Right renal cortex interstitium (tissue), 3 donors: Measurements from ENCODE around the gene SLC9A4. TPM values are rescaled to one million over a fixed set of nuclear protein-coding genes. Genes with fewer than 3 reads are reported as not detected.

ENCODE experiments used
- DNase-seq, 3 donors: peaks; one replicate each; pipeline ENCODE4 v3.0.0-alpha.2; 2013; ENCODE audit warnings: low read depth in 3 of 3, low spot score in 2 of 3
- polyA plus RNA-seq, 3 donors: library from polyadenylated mRNA; unstranded; fragments of 120-200 nt; gene quantifications; one replicate each; pipeline ENCODE4 v1.2.1, GENCODE V29; 2013; ENCODE audit not compliant: insufficient read length in 3 of 3

Gene SLC9A4
- polyA plus RNA-seq, 3 donors, result 6.1 to 8.5 (median 8.1) TPM

DNA sequence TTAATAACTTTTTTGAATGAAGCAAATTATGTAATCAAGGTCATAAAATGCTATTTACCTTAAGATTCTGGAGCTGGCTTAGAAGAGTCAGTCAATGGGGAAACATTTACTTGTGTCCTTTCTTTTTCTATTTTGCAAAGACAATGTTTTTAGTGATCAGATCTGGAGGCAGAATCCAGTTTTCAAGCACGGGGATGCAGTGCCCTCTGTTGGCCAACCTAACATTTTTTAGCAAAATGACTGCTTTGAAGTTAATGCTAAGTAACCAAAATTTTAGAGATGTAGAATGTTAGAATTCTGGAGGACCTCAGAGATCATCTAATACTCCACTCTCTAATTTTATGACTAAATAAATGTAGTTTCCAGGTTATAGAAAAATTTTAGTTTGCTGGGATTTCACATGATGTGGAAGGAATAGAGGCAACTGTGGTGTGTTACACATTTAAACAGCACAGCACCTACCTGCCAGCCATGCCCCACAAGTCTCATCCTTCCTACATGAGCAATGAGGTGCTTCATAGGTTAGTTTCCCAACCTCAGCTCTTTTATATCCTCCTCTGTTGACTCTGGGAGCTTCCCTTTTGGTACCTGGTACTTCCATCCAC, 23.6 kb upstream of the SLC9A4 start:
- no peak for DNase-seq

DNA sequence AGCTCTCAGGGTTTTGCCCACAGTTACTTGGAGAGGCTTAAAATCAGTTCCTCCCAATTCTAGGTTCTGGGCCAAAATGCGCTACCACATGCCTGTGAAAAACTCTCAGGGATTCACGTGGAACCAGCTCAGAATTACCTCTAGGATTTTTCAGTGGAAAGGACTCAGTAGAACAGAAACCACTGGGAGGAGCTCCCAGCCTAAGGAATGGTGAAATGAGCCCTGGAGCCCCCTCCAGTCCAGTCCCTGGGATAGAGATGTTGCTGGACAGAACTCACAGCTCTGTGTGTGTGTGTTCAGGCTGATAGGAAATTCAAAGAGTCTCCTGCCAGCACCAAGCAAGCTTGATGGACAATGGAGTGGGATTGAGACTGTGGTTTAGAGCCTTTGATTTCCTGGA, 21.1 kb upstream of the SLC9A4 start:
- DNase-seq, result no peak

DNA sequence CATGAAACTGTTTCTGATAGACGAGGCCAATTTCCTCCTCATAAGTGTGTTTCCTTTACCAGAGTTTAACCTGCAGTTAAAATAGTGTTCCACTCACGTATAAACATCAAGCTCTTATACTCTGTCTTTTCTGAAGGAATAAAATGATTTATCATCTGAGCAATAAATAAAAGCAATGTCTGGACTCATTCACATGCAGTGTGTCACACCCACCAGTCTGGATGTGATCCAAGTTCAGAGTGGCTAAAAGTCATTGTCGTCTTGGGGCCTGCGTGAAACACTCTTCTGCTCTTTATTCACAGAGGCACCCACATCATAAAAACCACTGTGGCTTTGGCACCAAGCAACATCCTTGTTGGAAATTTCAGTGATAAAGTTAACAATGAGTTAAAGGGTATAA, 19.5 kb upstream of the SLC9A4 start:
- DNase-seq, result no peak

DNA sequence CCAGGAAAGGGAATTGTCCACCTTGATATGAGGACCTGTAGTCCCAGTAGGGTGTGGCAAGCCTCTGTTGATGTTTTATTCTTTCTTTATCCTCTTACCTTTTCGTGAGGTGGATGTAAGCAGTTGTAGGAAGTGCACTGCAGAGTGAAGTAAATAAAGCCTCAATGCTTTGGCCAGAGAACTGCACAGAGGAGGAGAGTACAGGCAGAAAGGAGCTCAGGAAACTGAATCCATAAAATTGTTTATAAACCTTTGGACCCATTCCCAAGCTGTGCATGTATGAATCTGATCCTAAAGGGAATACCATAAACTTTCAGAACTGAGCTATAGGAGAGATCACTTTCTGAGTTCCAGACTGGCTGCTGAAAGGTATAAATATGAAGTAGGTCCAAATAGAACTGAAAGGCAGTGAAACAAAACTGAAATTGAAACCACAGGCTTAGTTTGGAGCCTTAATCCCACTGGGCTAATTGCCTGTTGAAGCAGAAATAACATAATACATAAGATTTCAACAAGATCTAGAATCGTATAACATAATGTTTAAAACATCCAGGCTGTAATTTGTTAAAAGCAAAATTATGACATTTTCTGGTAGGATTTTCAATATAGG, 17.9 kb upstream of the SLC9A4 start:
- no peak for DNase-seq

DNA sequence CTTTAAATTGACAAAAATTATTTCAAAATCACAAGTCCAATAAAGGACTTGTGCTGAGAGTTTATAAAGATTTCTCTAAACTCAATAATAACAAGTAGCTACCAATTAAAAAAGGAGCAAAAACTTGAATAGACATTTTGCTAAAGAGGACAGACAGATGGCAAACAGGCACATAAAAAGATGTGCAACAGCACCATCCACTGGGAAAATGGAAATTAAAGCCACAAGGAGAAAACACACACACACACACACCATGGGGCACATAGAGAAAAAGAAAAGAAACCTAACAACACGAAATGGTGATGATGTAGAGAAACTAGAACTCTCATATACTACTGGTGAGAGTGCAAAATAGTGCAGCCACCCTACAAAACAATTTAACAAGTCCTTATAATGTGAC, 12.6 kb upstream of the SLC9A4 start:
- no peak for DNase-seq

DNA sequence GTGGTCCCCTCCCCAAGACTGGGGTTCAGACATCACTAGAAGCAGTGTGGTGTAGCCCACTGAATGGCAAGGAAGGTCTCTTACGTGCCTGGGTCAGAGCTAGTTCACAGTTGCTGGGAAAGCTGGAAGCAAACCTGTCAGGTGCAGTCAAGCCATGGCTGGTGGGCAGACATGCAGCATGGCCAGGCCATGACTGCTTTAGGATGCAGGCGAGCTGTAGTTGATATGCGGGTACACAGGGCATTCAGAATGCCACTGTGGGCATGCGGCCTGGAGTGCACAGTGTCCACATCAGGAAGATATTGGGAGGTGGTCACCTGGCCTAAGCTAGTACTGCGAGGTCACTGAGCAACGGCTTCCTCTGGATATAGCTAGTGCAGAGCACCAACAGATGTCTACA, 11.8 kb upstream of the SLC9A4 start:
- no peak for DNase-seq

DNA sequence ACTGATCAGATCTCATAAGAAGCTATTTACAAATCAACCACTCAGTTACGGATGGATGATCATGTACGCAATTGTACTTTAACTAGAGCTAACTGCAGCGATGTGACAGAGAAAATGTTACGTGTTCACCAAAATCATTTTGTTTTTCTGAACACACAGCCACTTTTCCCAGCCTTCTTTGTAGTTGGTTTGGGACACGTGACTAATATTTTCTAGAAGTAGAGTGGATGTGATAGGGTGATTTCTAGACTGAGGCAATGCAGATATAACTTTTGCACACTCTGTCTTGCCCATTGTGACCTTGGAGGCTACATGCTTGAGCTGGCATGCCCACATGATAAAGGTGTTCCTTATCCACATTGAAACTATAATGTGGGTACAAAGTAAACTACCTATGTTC, 9.9 kb upstream of the SLC9A4 start:
- no peak for DNase-seq

DNA sequence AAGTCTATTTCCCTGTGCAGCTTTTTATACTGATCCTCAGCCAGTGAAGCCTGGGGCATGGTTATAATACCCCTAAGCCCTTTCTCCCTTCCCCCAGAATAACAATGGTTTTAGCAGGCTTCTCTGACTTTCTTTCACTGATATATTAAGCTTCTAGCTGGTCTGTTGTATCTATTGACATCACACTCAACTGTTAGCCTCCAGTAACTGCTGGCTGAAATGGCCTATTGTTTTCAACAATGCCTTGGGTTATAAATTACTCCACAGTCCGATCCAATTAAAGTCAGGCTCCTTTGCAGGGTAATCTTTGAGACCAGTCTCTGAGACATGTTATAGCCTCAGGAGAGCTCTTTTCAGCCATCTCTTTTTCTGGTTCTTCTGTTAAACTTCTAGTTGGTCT, 2.9 kb upstream of the SLC9A4 start:
- DNase-seq, result no peak

DNA sequence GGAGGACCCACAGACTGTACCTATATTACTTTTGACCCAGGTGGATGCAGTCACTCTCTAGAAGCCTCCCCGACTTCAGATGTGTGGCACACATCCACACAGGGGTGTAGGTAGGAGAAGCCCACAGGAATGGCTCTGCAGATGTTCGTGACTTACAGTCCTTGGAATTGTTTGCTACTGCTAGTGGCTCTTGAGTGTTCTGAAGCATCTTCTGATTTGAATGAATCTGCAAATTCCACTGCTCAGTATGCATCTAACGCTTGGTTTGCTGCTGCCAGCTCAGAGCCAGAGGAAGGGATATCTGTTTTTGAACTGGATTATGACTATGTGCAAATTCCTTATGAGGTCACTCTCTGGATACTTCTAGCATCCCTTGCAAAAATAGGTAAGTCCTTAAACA, 605 bp downstream of the SLC9A4 start:
- no peak for DNase-seq

DNA sequence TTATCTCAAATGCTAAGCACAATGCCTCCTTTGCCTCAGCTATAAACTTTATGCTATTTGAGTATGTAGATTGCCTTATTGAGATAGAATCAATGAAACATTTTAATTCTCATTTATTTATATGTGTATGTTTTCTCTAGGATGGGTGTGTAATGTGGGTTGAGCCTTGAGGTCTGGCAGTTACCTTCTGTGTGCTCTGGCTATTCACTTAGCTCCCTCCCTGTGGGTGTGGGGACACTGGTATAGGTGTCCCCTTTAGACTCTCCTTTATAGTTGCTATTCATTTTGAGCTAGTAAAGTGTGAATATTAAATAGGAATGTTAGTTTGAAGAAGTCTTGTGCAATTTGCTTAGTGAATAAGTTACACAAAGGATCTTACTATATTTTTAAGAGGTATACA, 1.8 kb downstream of the SLC9A4 start:
- DNase-seq, result no peak

DNA sequence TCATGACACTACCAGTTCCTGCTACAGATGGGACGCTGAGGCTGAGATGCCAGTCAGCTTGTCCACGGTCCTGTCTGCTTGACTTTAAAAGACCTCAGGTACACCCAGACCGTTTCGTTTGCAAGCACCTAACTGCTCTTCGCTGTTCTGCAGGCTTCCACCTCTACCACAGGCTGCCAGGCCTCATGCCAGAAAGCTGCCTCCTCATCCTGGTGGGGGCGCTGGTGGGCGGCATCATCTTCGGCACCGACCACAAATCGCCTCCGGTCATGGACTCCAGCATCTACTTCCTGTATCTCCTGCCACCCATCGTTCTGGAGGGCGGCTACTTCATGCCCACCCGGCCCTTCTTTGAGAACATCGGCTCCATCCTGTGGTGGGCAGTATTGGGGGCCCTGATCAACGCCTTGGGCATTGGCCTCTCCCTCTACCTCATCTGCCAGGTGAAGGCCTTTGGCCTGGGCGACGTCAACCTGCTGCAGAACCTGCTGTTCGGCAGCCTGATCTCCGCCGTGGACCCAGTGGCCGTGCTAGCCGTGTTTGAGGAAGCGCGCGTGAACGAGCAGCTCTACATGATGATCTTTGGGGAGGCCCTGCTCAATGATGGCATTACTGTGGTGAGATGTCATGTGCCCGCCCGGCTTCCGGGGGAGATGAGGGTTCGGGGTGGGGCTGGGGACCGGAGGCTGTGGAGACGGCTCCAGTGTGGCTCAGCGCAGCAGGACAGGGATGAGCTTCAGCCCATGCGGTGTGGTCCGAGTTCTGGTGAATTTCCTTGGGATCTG, 5.9 kb downstream of the SLC9A4 start:
- no peak for DNase-seq

DNA sequence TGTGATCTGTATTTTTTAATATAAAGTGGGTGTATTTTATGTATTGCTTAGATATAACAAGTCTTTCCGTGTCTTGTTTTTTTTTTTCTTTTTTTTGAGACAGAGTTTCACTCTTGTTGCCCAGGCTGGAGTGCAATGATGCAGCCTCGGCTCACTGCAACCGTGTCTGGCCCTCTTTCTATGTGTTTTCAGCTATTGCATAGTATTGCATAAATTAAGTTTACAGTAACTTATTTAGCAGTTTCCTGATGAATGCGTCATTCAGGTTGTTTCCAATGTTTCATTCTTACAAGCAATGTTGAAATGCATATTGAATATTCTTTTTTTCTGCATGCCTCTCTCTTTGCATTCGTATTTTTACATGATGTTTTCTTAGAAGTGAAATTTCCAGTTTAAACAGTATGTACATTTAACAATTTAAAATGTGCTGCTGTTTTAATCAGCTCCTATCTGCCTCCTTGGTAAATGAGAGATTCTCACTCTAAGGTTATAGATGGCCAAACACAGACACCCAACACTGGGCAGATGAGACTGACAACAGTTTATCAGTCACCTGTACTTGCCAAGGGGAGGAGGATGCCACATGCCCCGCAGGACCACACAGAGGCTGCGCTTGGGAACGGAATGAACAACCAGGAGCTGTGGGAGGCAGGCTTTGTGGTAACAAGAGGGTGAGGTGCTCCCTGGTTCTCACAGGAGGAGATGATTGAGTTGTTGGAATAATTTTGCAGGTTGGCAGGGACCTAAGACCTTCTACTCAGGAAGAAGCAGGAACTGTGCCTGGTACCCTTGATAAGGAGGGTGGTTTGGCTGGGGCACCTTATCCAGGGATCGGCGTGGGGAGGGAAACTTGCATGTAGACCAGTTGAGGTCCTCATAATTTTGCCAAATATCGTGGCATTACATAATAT, 7.5 kb downstream of the SLC9A4 start:
- no peak for DNase-seq

DNA sequence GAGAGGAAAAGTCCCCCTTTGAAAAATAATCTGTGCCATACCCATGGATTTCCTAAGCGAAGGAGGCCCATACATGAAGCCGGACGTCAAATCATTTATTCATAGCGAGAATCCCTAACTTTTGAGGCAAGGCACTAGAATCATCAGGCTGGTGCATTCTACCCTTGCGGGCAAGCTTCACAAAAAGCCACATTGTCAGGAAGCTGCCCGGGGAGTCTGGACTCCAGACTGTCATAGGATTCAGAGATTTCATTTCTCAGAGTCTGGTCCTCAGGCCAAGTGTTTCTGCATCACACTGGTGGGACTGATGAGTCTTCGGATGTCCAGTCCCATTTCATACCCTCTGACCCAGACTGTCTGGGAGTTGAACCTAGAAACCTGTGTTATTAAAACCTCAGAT, 8.9 kb downstream of the SLC9A4 start:
- DNase-seq, result no peak

DNA sequence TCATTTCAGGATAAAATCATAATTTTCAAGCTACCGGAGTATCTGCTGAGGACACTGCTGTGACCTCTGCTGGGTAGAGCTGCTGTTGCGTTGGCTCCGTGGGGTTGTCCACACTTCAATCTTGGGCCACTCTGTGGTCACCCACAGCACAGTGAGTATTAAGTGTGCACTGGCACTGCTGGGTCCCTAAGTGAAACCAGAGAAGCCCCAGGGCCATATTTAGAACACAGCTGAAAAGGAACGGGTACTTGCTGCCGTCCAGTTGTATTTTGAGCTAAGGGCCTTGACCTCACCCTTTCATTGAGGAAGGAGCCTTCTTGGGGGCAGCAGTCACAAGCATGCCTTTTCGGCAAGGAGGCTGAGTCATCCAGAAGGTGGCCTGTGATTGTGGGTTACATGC, 10.1 kb downstream of the SLC9A4 start:
- DNase-seq, result no peak

DNA sequence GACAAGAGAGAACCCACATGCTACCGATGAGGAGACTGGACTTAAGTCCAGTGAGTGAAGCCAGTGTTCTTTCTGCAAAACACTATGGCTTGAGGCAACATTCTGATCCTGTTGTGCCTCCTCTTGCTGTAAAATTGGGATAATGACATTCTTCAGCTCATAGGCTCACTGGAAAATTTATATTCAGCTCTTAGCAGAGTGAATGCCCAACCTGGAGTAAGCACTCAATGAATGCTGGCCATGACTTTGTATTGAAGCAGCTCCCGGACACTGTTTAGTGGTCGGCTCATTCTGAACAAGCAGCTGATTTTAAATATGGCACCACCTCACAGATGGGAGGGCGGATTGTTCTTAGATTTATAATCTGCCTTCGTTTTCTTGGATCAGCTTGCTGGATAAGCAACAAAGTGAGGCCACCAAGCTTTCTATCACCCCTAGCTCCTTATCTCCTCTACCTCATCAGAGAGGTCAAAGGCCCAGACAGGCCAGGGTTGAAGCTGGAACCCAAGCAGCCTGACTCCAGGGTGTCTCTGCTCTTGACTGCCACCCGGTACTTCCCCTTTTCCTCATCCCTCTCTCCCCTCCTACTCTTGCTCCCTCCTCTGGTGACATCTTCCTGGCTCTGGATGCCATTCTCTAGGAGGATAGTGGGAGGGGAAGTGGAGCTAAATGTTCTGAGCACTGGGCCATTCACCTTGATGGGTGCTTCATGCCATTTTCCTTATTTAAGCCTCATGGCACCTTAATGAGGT, 11.5 kb downstream of the SLC9A4 start:
- no peak for DNase-seq

DNA sequence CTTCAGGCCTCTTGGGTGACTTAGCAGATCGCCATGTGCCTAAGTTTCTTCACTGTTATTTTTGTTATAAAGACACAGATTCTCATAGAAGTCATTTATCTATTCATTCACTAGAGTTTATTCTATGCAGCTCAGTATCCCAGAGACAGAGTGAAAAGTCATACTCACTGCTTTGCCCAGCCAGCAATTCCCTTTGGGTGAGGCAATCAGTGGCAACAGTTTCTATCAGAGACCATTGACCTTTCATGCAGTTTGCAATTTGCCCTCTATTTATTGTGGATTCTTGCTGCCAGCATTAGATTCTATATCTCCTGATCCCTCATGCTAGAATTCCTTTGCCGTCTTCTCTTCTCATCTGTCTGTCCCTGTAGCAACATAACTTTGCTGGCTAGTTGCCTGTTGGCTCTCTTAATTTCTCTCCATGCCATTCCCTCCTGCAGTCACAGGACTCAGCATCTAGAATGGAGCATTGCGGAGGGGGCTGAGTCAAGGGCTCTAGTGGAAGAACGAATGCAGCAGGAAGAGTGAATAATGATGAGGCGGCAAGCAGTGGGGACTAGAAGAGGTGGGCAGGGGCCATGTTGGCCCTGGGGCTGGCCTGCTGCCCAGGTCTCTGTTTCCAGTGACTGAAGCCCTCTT, 12.2 kb downstream of the SLC9A4 start:
- no peak for DNase-seq

DNA sequence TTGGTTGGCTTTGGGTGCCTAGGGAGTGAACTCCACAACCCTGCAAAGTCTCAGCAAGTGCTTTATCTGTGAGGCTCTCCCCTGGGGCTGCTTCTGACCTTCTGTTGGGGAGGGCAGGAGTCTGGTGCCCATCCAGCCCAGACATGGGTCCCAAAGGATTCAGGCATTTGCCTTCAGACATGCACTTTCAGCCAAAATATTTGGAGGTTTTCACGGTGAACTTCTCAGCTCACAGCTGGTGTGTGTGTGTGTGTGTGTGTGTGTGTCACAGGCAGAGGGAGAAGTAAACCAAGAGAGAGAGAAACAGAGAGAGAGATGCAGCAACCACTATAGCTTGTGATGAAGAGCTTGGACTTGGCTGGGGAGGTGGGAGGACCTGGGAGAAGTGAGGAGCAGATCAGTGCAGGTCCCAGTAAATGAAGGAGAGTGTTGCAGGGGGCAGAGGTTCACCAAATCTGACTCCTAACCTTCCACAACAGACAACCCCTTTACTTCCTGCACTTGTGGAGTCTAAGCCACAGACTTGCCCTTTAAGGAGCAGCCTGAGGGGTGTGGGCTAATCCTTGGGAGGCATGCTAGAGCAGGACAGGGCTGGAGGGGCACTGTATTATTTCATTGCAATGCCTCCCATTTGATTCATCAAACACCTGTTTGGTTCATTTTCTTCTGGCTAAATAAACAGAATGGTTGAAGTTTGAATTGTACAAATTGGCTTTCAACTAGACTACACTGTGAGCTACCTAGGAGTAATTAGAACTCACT, 14.1 kb downstream of the SLC9A4 start:
- no peak for DNase-seq

DNA sequence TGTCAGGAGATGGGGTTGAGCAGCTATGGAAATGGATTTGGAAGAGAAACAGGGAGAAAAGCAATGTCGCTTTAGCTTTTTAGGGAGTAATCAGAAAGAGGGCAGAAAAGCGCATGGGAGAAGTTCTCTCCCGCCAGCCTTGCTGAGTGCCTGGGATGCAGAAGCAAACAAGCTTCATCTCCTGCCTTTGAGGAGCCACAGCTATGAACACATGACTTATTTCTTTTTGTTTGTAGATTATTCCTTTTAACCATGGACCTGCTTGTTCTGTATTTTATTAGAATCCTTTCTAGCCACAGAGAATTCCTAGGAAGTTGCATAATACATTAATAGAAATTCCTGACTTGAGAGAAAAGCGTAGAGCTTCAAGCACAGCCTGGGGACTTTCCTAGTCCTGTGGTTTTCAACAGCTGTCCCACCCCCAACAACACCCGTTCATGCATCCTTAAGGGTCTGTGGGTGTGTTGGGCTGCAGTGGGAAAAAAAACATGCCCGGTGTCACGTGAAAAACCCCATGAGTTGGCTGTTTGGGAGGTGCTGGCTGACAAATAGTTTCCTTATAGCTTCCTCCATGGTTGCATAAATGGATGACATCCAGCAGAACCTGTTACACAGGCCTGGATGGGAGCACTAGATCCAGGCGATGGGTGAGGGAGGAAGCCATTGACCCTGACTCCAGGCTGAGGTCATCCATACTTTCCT, 14.9 kb downstream of the SLC9A4 start:
- DNase-seq, result no peak

DNA sequence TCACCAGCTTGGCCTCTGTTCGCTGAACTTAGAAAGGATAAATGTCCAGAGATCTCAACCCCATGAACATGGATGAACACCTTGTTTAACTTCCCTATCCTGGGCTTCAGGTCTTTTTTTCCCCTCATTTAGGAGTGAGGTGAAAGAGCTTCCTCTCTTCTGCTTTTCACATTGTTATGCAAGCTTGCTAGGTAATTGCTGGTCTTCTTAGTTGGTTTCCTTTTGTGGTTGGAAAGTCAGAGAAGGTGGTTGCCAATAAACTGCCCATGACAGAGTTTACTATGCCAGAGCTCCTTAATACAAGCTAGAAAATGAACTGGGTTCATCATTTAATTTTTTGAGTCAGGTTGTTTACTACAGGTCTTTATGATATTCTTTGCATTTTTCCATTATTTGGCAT, 16.6 kb downstream of the SLC9A4 start:
- DNase-seq, result no peak
